Activated CD4-positive, alpha-beta T cell treated with anti-CD3 and anti-CD28 coated beads, Interleukin-2, amount 10 ng/mL, durations not matched to agents 24 days and 14 days (primary cell): ENCODE measurements around the gene CTXND1. TPM values are rescaled to one million over a fixed set of nuclear protein-coding genes. Genes with fewer than 3 reads are reported as not detected.

Experiments used
- DNase-seq: peaks from one replicate; pipeline ENCODE4 v3.0.0; 2022
- H3K27ac Mint-ChIP-seq: one replicate; pipeline ENCODE4 v1.8.0; 2022; ENCODE audit warnings: mild to moderate bottlenecking, mixed read lengths
- H3K27me3 Mint-ChIP-seq: one replicate; pipeline ENCODE4 v1.8.0; 2022; ENCODE audit warnings: mixed read lengths
- H3K36me3 Mint-ChIP-seq: one replicate; pipeline ENCODE4 v1.8.0; 2022; ENCODE audit warnings: low read depth, mild to moderate bottlenecking, mixed read lengths
- H3K4me1 Mint-ChIP-seq: one replicate; pipeline ENCODE4 v1.8.0; 2021; ENCODE audit warnings: mixed read lengths
- H3K4me3 Mint-ChIP-seq: one replicate; pipeline ENCODE4 v1.8.0; 2022; ENCODE audit warnings: mild to moderate bottlenecking, moderate library complexity, mixed read lengths
- H3K9me3 Mint-ChIP-seq: one replicate; pipeline ENCODE4 v1.8.0; 2021; ENCODE audit warnings: mixed read lengths
- intact Hi-C: fragments of 100-400 bp; cut with micrococcal nuclease; formaldehyde crosslinking; loops from one replicate; pipeline ENCODE4 v1.15.1; 2023
- total RNA-seq: library from RNA; stranded (reverse); gene quantifications from 2 replicates; pipeline ENCODE4 v1.2.3, GENCODE V29; 2022

CTXND1 gene
- total RNA-seq, 1 donor from 2014 or later: not detected

DNA sequence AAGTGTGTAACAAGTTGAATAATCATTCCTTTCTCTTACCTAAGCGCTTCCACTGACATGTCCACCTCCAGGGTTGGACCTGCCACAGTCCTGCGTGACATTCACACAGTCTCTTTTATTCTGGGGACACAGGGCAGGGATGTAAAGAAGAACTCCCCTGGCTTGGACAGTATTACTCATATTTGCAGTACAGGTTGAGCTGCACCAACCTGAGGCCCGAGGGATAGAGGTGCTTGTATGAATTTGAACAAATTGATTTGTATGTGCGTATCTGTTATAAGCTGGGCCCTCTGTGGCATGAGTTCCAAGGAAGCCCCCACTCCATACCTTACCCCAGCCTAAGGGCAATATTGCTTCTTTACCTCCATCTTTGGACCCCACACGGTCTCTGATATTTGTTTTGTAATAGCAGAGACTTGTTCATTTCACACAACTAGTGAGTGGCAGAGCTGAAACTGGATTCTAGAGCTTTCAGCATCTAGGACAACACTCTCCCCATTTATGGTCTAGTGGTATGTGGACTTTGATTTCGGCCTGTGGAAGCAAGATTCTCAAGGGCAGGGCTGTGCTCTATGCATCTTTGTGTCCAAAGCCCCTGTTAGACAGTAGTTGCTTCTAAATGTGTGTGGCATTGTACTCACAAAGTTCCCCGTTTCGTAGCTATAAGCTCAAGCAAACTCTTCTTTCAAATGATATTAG is 60.0 kb downstream of the CTXND1 start:
- Mint-ChIP-seq H3K36me3 (peaks cover 18% of the 10 kb centered on the region), H3K9me3 (no peaks in the 10 kb centered on the region), H3K27ac (no peak overlapping the region), H3K4me3 (no peak overlapping the region), H3K27me3 (no peaks in the 10 kb centered on the region), H3K4me1 (no peaks in the 10 kb centered on the region)
- DNase-seq: no peak
- intact Hi-C loops: no loop called here

DNA sequence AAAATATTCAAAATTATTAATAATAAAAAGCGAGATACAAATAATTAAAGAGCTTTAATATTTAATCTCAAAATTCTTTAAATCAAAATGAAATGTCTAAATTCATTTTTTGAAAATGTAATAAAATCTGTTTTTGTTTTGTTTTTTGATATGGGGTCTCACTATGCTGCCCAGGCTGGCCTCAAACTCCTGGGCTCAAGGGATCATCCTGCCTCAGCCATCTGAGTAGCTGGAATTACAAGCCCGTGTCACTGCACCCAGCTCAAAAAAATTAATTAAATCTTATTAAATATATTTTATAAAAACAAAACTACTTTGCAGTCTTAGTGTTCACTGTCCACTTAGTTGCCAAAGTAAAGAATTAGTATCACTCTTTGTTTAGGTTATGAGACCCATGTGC is 60.8 kb downstream of the CTXND1 start:
- Mint-ChIP-seq H3K27me3 (no peaks in the 10 kb centered on the region), H3K4me3 (no peak overlapping the region), H3K4me1 (no peaks in the 10 kb centered on the region), H3K9me3 (no peaks in the 10 kb centered on the region), H3K36me3 (peaks cover 24% of the 10 kb centered on the region), H3K27ac (no peak overlapping the region)
- DNase-seq: no peak
- intact Hi-C loops: no loop called here

GRCh38 chr15:80188251-80188650 is 63.8 kb downstream of the CTXND1 start:
- intact Hi-C loops: no loop called here
- no peak for DNase-seq
- Mint-ChIP-seq H3K4me1 (no peaks in the 10 kb centered on the region), H3K27me3 (no peaks in the 10 kb centered on the region), H3K36me3 (peaks cover 43% of the 10 kb centered on the region), H3K9me3 (no peaks in the 10 kb centered on the region), H3K27ac (no peak overlapping the region), H3K4me3 (no peak overlapping the region)

DNA sequence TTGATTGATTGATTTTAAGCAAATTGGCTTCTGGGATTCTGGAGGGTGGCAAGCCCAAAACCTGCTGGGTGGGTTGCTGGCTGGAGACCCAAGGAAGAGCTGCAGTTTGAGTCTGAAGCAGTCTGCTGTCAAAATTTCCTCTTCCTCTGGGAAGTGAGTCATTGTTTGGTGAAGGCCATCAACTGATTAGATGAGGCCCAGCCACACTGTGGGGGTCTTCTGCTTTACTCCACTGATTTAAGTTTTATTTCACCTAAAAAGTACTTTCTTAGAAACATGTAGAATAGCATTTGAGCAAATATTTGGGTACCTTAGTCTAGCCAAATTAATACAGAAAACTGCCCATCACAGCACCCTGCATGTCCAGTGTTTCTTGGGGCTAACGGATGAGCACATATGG is 65.4 kb downstream of the CTXND1 start:
- H3K27ac Mint-ChIP-seq: no peak overlapping the region
- H3K4me1 Mint-ChIP-seq: no peaks in the 10 kb centered on the region
- intact Hi-C loops: no loop called here
- H3K27me3 Mint-ChIP-seq: no peaks in the 10 kb centered on the region
- no peak overlapping the region for H3K4me3 Mint-ChIP-seq
- no peak for DNase-seq
- peaks cover 54% of the 10 kb centered on the region for H3K36me3 Mint-ChIP-seq
- H3K9me3 Mint-ChIP-seq: no peaks in the 10 kb centered on the region

GRCh38 chr15:80186066-80186465 is 65.9 kb downstream of the CTXND1 start:
- no peak overlapping the region for H3K27ac Mint-ChIP-seq
- no peak overlapping the region for H3K4me3 Mint-ChIP-seq
- no peaks in the 10 kb centered on the region for H3K4me1 Mint-ChIP-seq
- H3K9me3 Mint-ChIP-seq: no peaks in the 10 kb centered on the region
- peaks cover 56% of the 10 kb centered on the region for H3K36me3 Mint-ChIP-seq
- intact Hi-C loops: no loop called here
- H3K27me3 Mint-ChIP-seq: no peaks in the 10 kb centered on the region
- DNase-seq: no peak

GRCh38 chr15:80185152-80185551 is 66.9 kb downstream of the CTXND1 start:
- no peak overlapping the region for H3K27ac Mint-ChIP-seq
- H3K36me3 Mint-ChIP-seq: peaks cover 58% of the 10 kb centered on the region
- DNase-seq: no peak
- intact Hi-C loops: no loop called here
- no peaks in the 10 kb centered on the region for H3K9me3 Mint-ChIP-seq
- no peak overlapping the region for H3K4me3 Mint-ChIP-seq
- no peaks in the 10 kb centered on the region for H3K4me1 Mint-ChIP-seq
- no peaks in the 10 kb centered on the region for H3K27me3 Mint-ChIP-seq

DNA sequence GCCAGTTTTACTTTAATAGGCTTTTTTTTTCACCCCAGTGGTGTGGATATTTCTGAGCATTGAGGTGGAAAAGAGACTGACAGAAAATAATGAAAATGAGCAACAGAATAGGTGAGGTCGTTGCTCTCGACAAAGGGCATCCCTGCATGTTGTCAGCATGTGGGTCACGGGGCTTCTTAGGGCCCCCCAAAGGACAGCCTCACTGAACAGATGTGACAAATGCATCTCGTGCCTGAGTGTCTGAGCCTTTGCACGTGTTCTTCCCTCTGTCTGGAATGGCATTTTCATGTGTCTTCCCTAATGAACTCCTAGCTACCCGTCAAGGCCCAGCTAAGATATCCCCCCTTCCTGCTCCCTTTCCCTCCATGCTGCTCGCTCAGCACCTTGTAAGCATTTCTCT is 67.5 kb downstream of the CTXND1 start:
- no peak for DNase-seq
- no peaks in the 10 kb centered on the region for H3K27me3 Mint-ChIP-seq
- no peaks in the 10 kb centered on the region for H3K9me3 Mint-ChIP-seq
- H3K4me1 Mint-ChIP-seq: no peaks in the 10 kb centered on the region
- no peak overlapping the region for H3K27ac Mint-ChIP-seq
- no peak overlapping the region for H3K4me3 Mint-ChIP-seq
- peaks cover 60% of the 10 kb centered on the region for H3K36me3 Mint-ChIP-seq
- intact Hi-C loops: no loop called here

- H3K27ac Mint-ChIP-seq: no peak overlapping the region
- no peaks in the 10 kb centered on the region for H3K9me3 Mint-ChIP-seq
- H3K4me1 Mint-ChIP-seq: no peaks in the 10 kb centered on the region
- H3K36me3 Mint-ChIP-seq: peaks cover 62% of the 10 kb centered on the region
- no peak overlapping the region for H3K4me3 Mint-ChIP-seq
- no peak for DNase-seq
- intact Hi-C loops: no loop called here
- H3K27me3 Mint-ChIP-seq: no peaks in the 10 kb centered on the region
These were observed 68.1 kb downstream of the CTXND1 start for GRCh38 chr15:80183886-80184285.

DNA sequence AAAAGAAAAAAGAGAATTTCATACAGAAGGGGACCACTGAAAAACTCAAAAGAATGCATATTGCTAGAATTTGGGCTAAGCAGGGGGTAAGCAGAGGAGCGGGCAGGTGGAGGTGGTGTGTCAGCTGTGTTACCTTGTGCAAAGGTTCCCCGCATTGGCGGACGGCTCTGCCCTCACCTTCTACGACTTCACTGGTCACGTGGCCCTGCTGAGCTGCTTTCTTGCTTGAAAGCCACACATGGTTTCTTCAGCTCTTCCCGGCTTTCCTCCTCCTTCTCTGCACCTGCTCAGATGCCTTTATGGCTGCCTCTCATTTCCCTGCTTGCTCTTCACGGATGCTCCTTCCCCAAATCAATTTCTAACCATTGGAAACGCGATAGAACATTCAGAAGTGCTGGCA is 68.7 kb downstream of the CTXND1 start:
- DNase-seq: no peak
- intact Hi-C loops: no loop called here
- Mint-ChIP-seq H3K4me1 (no peaks in the 10 kb centered on the region), H3K36me3 (peaks cover 59% of the 10 kb centered on the region), H3K27ac (no peak overlapping the region), H3K4me3 (no peak overlapping the region), H3K27me3 (no peaks in the 10 kb centered on the region), H3K9me3 (no peaks in the 10 kb centered on the region)

GRCh38 chr15:80182611-80183261 is 69.3 kb downstream of the CTXND1 start:
- DNase-seq: no peak
- intact Hi-C loops: no loop called here
- Mint-ChIP-seq H3K4me1 (no peaks in the 10 kb centered on the region), H3K36me3 (peaks cover 56% of the 10 kb centered on the region), H3K9me3 (no peaks in the 10 kb centered on the region), H3K4me3 (no peak overlapping the region), H3K27ac (no peak overlapping the region), H3K27me3 (no peaks in the 10 kb centered on the region)

DNA sequence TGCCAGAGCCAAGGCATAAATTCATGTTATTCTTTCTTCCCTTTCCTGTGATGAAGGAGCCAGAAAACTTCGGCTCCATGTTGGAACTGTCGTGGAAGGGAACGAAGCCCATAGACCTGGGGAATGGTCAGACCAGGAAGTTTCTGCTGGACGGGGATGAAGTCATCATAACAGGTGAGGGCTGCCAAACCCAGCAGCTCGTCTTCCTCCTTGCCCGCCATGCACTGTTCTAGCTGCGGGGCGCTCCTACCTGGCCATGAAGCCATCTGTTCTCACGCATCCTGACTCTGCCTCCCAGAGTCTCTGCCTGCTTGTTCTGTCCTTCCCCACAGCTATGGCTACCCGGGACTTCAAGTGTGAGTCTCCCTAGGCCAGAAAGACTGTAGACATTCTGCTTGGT is 71.0 kb downstream of the CTXND1 start:
- Mint-ChIP-seq H3K36me3 (peaks cover 53% of the 10 kb centered on the region), H3K4me1 (no peaks in the 10 kb centered on the region), H3K4me3 (no peak overlapping the region), H3K9me3 (no peaks in the 10 kb centered on the region), H3K27me3 (no peaks in the 10 kb centered on the region), H3K27ac (no peak overlapping the region)
- no peak for DNase-seq
- intact Hi-C loops: no loop called here

- H3K27ac Mint-ChIP-seq: no peak overlapping the region
- intact Hi-C loops: no loop called here
- H3K36me3 Mint-ChIP-seq: peaks cover 56% of the 10 kb centered on the region
- DNase-seq: no peak
- no peaks in the 10 kb centered on the region for H3K27me3 Mint-ChIP-seq
- H3K4me1 Mint-ChIP-seq: no peaks in the 10 kb centered on the region
- no peaks in the 10 kb centered on the region for H3K9me3 Mint-ChIP-seq
- H3K4me3 Mint-ChIP-seq: no peak overlapping the region
These were observed 71.5 kb downstream of the CTXND1 start for GRCh38 chr15:80180468-80180867.

DNA sequence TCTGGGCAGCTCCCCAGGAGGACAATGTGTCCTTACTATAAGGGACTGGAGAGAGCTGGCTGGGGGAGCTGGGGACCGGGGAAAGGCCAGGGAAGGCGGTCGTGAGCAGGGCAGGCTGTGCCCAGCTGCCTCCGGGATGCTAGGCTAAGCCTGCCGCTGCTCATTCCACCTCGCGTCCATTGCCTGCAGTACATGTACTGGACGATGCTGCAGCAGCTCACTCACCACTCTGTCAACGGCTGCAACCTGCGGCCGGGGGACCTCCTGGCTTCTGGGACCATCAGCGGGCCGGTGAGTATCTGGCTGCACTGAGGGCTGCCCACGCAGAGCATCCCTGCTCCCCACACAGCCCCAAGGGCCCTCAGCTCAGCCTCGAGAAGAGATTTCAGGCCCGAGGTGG is 72.1 kb downstream of the CTXND1 start:
- intact Hi-C loops: no loop called here
- no peak overlapping the region for H3K27ac Mint-ChIP-seq
- no peak overlapping the region for H3K4me3 Mint-ChIP-seq
- DNase-seq: no peak
- H3K9me3 Mint-ChIP-seq: no peaks in the 10 kb centered on the region
- no peaks in the 10 kb centered on the region for H3K4me1 Mint-ChIP-seq
- H3K36me3 Mint-ChIP-seq: peaks cover 51% of the 10 kb centered on the region
- no peaks in the 10 kb centered on the region for H3K27me3 Mint-ChIP-seq

DNA sequence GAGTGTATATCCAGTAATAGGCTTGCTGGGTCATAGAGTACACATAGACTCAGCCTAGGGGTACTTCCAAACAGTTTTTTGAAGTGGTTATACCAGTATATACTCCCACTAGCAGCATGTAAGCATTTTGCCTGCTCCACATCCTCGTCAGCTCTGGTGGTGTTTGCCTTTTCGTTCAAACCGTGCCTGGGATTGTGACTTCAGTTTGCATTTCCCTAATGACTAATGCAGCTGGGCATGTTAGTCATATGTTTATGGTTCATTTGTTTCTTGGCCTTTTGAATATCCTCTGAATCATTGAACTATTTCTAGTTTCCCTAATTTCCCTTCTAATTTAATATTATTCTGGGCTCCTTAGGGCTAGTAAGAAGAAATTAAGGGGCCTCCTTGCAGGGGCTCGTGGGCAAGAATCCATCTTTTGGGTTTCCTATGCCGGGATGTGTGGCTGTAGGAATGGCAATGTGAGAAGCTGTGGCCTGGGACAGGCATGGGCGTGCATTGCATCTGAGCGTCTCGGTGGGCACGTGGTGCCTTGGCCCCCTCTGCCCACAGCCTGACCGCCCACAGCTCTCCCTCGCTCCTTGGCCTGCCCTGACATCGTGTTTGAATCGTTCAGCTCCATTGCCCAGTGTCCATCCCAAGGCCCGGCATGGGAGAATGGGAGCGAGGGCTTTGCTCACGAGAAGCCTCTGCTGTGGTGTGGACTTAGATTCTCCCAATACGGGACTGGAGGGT is 72.8 kb downstream of the CTXND1 start:
- DNase-seq: no peak
- Mint-ChIP-seq H3K4me1 (no peaks in the 10 kb centered on the region), H3K4me3 (no peak overlapping the region), H3K36me3 (peaks cover 49% of the 10 kb centered on the region), H3K9me3 (no peaks in the 10 kb centered on the region), H3K27me3 (no peaks in the 10 kb centered on the region), H3K27ac (no peak overlapping the region)
- intact Hi-C loops: no loop called here
